Suprapubic skin (tissue), 4 donors: Measurements from ENCODE around the gene UGT1A3.

ENCODE experiments used
- CTCF ChIP-seq, 2 donors: fragments of 200-600 bp in 1 of 2; fragments of 450-650 bp in 1 of 2; sonication (generic) in 1 of 2; IDR thresholded peaks; one replicate each; pipeline ENCODE4 v1.5.1; 2016 to 2019; ENCODE audit warnings: antibody characterized with exemption in 2 of 2, mild to moderate bottlenecking in 1 of 2, moderate library complexity in 1 of 2
- POLR2A ChIP-seq, 2 donors: fragments of 450-650 bp; IDR thresholded peaks; one replicate each; pipeline ENCODE4 v1.6.1; 2017; ENCODE audit warnings: antibody characterized with exemption in 2 of 2, mild to moderate bottlenecking in 2 of 2, moderate library complexity in 2 of 2
- POLR2AphosphoS5 ChIP-seq, 3 donors: sonication (generic); formaldehyde crosslinking; IDR thresholded peaks; one replicate each; pipeline ENCODE4 v1.6.1; 2017; ENCODE audit warnings: antibody characterized with exemption in 3 of 3

- TF ChIP-seq CTCF (IDR thresholded peaks at IDR 0.05) (no peak), POLR2AphosphoS5 (IDR thresholded peaks at IDR 0.05) (no peak), POLR2A (IDR thresholded peaks at IDR 0.05) (no peak)
Measured at GRCh38 chr2:233818639-233819621, 90.1 kb downstream of the UGT1A3 start.
